GM12873 (cell line): ENCODE measurements around the gene PSME4.

Experiments
- CTCF ChIP-seq: IDR thresholded peaks from 2 replicates; pipeline ENCODE4 v1.5.1; 2012; ENCODE audit warnings: low read depth, mild to moderate bottlenecking, moderate library complexity, low read length, control low read depth; ENCODE audit not compliant: insufficient read depth; ENCODE audit errors: missing control alignments

PSME4 gene

DNA sequence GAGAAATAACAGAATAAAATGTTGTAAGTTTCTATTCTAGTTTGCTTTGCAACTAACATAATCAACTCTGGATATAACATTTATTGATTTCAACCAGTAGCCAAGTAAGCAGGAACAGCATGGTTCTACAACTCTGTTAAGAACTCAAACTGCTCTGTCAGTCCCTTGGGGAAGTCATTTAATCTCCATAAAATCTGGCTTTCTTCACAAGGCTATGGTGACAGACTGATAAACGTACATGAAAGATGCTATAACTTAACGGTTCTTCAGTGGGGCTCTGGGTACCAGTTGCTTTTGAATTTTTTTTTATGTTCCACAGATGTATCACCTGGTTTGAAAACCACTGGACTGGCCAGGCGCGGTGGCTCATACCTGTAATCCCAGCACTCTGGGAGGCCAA is 10.3 kb downstream of the PSME4 start:
- TF ChIP-seq CTCF = no peak

GRCh38 chr2:53958443-53958842 is 12.3 kb downstream of the PSME4 start:
- no peak for TF ChIP-seq CTCF

DNA sequence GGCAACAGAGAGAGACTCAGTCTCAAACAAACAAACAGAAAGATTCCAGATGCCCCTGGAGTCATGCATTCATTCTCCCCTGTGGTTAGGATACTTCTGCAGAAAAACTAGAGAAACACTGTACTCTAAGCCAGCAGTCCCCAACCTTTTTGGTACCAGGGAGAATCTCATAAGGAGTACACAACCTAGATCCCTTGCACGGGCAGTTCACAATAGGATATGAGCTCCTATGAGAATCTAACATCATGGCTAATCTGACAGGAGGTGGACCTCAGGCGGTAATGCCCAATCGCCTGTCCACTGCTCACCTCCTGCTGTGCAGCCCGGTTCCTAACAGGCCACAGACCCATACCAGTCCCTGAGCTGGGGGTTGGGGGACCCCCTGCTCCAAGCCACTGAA is 18.3 kb downstream of the PSME4 start:
- TF ChIP-seq CTCF = no peak

- TF ChIP-seq CTCF = no peak
Measured at GRCh38 chr2:53949457-53949856, 21.3 kb downstream of the PSME4 start.

DNA sequence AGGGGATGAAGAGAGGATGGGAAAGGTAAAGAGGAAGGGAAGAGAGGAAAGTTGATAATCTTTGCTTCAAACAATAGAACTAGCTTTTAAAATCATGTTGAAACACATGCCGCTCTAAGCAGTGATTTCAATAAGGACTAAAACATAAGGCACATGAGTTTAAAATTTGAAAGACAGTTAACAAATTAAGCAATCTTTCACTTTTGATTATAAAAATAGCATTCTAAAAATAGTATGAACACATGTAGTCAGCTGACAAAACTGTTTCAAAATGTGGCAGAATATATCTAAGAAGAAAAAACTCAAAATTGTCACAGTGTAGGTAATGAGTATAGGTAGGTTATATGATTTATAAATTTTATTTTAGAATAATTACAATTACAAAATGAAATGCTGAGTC is 25.3 kb downstream of the PSME4 start:
- TF ChIP-seq CTCF = no peak

GRCh38 chr2:53944542-53944941 is 26.3 kb downstream of the PSME4 start:
- TF ChIP-seq CTCF = no peak

DNA sequence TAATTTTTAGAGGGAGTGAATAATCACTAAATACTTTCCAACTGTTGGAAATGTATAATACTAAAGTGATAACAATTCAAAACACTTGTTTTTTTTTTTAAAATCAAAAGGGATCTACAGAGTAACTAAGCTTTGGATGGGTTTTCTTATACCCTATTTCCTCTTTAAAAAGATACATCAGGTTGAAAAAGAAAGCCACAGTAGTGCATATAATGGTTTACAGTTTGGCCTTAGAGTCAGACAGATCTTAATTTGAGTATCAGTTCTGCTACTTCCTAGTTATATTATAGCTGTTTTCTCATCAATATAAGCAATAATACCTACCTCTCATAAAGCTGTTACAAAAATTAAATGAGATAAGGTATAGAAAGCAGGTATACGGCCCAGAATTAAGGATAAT is 28.5 kb downstream of the PSME4 start:
- TF ChIP-seq CTCF = no peak

GRCh38 chr2:53941749-53942148 is 29.0 kb downstream of the PSME4 start:
- no peak for TF ChIP-seq CTCF
